Liver (tissue), 9 donors: ENCODE data around the gene CAPZB. TPM values are rescaled to one million over a fixed set of nuclear protein-coding genes. Genes with fewer than 3 reads are reported as not detected.

ENCODE experiments used
- DNase-seq: peaks from one replicate; pipeline ENCODE4 v3.0.0-alpha.2; 2017; ENCODE audit warnings: low spot score
- H3K27ac ChIP-seq, 2 donors: one replicate each; pipeline ENCODE4 v1.7.0; 2013; ENCODE audit warnings: inconsistent platforms in 2 of 2, low read length in 2 of 2, control low read depth in 1 of 2, low read depth in 1 of 2, mild to moderate bottlenecking in 1 of 2
- H3K27me3 ChIP-seq, 4 donors: one replicate each; pipeline versions ENCODE4 v1.6.1 to v1.7.0; 2013; ENCODE audit warnings: low read length in 3 of 4, inconsistent platforms in 1 of 4, mild to moderate bottlenecking in 1 of 4, moderate library complexity in 1 of 4; ENCODE audit not compliant: control insufficient read depth in 4 of 4, insufficient read depth in 4 of 4
- H3K36me3 ChIP-seq, 4 donors: one replicate each; pipeline versions ENCODE4 v1.6.1 to v1.7.0; 2013; ENCODE audit warnings: low read length in 3 of 4, mild to moderate bottlenecking in 3 of 4, low read depth in 1 of 4, moderate library complexity in 1 of 4; ENCODE audit not compliant: control insufficient read depth in 4 of 4, insufficient read depth in 3 of 4
- H3K4me1 ChIP-seq, 4 donors: one replicate each; pipeline versions ENCODE4 v1.6.1 to v1.7.0; 2013; ENCODE audit warnings: low read length in 3 of 4, mild to moderate bottlenecking in 3 of 4, moderate library complexity in 1 of 4; ENCODE audit not compliant: control insufficient read depth in 4 of 4, insufficient read depth in 4 of 4
- H3K4me3 ChIP-seq, 3 donors: one replicate each; pipeline versions ENCODE4 v1.6.1 to v1.7.0; 2013; ENCODE audit warnings: low read length in 3 of 3, control low read depth in 1 of 3, low read depth in 1 of 3, mild to moderate bottlenecking in 1 of 3
- H3K9ac ChIP-seq, 2 donors: one replicate each; pipeline ENCODE4 v1.7.0; 2013; ENCODE audit warnings: low read length in 2 of 2, mild to moderate bottlenecking in 2 of 2, moderate library complexity in 2 of 2, control low read depth in 1 of 2, low read depth in 1 of 2
- H3K9me3 ChIP-seq, 4 donors: one replicate each; pipeline versions ENCODE4 v1.6.1 to v1.7.0; 2013; ENCODE audit warnings: low read length in 3 of 4; ENCODE audit not compliant: control insufficient read depth in 4 of 4
- ATF3 ChIP-seq: IDR thresholded peaks from 2 replicates; pipeline ENCODE4 v1.6.1; 2016; ENCODE audit warnings: antibody characterized with exemption
- CTCF ChIP-seq: fragments of 150-350 bp; IDR thresholded peaks from 2 replicates; pipeline ENCODE4 v1.5.1; 2017; ENCODE audit warnings: improper control_type of control experiment, low read depth, low read length; ENCODE audit not compliant: missing input control
- EGR1 ChIP-seq, 2 donors: IDR thresholded peaks; 2 replicates each; pipeline ENCODE4 v1.6.1; 2016 to 2018; ENCODE audit warnings: antibody characterized with exemption in 2 of 2, low read depth in 2 of 2
- FOXA1 ChIP-seq: IDR thresholded peaks from 2 replicates; pipeline ENCODE4 v1.6.1; 2016; ENCODE audit warnings: antibody characterized with exemption
- FOXA2 ChIP-seq: IDR thresholded peaks from 2 replicates; pipeline ENCODE4 v1.6.1; 2016; ENCODE audit warnings: antibody characterized with exemption
- GABPA ChIP-seq, 2 donors: IDR thresholded peaks in 1 of 2; conservative IDR thresholded peaks in 1 of 2; 2 replicates each; pipeline ENCODE4 v1.6.1; 2016; ENCODE audit warnings: antibody characterized with exemption in 2 of 2, mild to moderate bottlenecking in 1 of 2, moderate library complexity in 1 of 2
- HNF4A ChIP-seq, 2 donors: conservative IDR thresholded peaks; 2 replicates each; pipeline ENCODE4 v1.6.1; 2016; ENCODE audit warnings: antibody characterized with exemption in 2 of 2, mild to moderate bottlenecking in 2 of 2
- HNF4G ChIP-seq: IDR thresholded peaks from 2 replicates; pipeline ENCODE4 v1.6.1; 2016; ENCODE audit warnings: antibody characterized with exemption
- JUND ChIP-seq, 2 donors: IDR thresholded peaks; 2 replicates each; pipeline ENCODE4 v1.6.1; 2016; ENCODE audit warnings: antibody characterized with exemption in 2 of 2
- MAX ChIP-seq: IDR thresholded peaks from 2 replicates; pipeline ENCODE4 v1.6.1; 2016; ENCODE audit warnings: antibody characterized with exemption
- NR2F2 ChIP-seq: IDR thresholded peaks from 2 replicates; pipeline ENCODE4 v1.6.1; 2016; ENCODE audit warnings: antibody characterized with exemption
- RAD21 ChIP-seq, 2 donors: IDR thresholded peaks; 2 replicates each; pipeline ENCODE4 v1.6.1; 2016; ENCODE audit warnings: antibody characterized with exemption in 2 of 2, mild to moderate bottlenecking in 2 of 2
- REST ChIP-seq: IDR thresholded peaks from 2 replicates; pipeline ENCODE4 v1.6.1; 2016; ENCODE audit warnings: antibody characterized with exemption, mild to moderate bottlenecking
- RXRA ChIP-seq, 2 donors: IDR thresholded peaks; 2 replicates each; pipeline ENCODE4 v1.6.1; 2017 to 2018; ENCODE audit warnings: antibody characterized with exemption in 2 of 2, mild to moderate bottlenecking in 1 of 2
- SP1 ChIP-seq: IDR thresholded peaks from 2 replicates; pipeline ENCODE4 v1.6.1; 2018; ENCODE audit warnings: antibody characterized with exemption, mild to moderate bottlenecking
- TAF1 ChIP-seq: conservative IDR thresholded peaks from 2 replicates; pipeline ENCODE4 v1.6.1; 2016; ENCODE audit warnings: antibody characterized with exemption, mild to moderate bottlenecking
- YY1 ChIP-seq: IDR thresholded peaks from 2 replicates; pipeline ENCODE4 v1.6.1; 2016; ENCODE audit warnings: antibody characterized with exemption, mild to moderate bottlenecking
- ZBTB33 ChIP-seq: IDR thresholded peaks from 2 replicates; pipeline ENCODE4 v1.6.1; 2016; ENCODE audit warnings: antibody characterized with exemption
- WGBS: extraction: QIAGEN DNeasy Blood & Tissue Kit; methylation state at CpG from one replicate; pipeline ENCODE4 v1.1.7; 2013; 5-methylcytosine and 5-hydroxymethylcytosine counted together
- polyA plus RNA-seq, 2 donors: library from polyadenylated mRNA; stranded (reverse) in 1 of 2; unstranded in 1 of 2; fragments of 200-250 nt in 1 of 2; fragments of >200 nt in 1 of 2; fragmentation: Nextera tagmentation in 1 of 2; extraction: Ambion mirVana in 1 of 2; gene quantifications; one replicate each; pipeline versions ENCODE4 v1.2.1 to v1.2.3, GENCODE V29; 2013 to 2015
- total RNA-seq, 2 donors: library from RNA; depleted of rRNA; stranded (reverse); fragments of >200 nt; gene quantifications; one replicate each; pipeline ENCODE4 v1.2.3, GENCODE V29; 2014
- donor health status: healthy.
- donor health status: healthy.
- donor health status: healthy.
- donor health status: healthy.
- donor health status: healthy.

CAPZB gene
- total and polyA plus RNA-seq, 4 donors = 38.3 to 98.9 (median 51.1) TPM

- Histone ChIP-seq H3K4me1 (peaks cover 0 to 3% (median 0%) of the 10 kb centered on the region in 4 donors), H3K27ac (no peak overlapping the region), H3K27me3 (no peaks in the 10 kb centered on the region), H3K9me3 (no peaks in the 10 kb centered on the region), H3K9ac (no peak overlapping the region), H3K4me3 (no peak overlapping the region), H3K36me3 (peaks cover 5 to 41% (median 17%) of the 10 kb centered on the region in 4 donors)
- TF ChIP-seq TAF1 = no peak
- TF ChIP-seq RXRA (IDR thresholded peaks at IDR 0.05) = no peak
- TF ChIP-seq FOXA1 = no peak
- no peak for TF ChIP-seq MAX
- no peak for TF ChIP-seq HNF4G
- TF ChIP-seq SP1 = no peak
- TF ChIP-seq CTCF = no peak
- TF ChIP-seq NR2F2 = no peak
- TF ChIP-seq RAD21 (IDR thresholded peaks at IDR 0.05) = no peak
- TF ChIP-seq EGR1 (IDR thresholded peaks at IDR 0.05; ENCODE audit: low read depth in 2 of 2) = no peak
- no peak for TF ChIP-seq FOXA2
- TF ChIP-seq YY1 = no peak
- no peak for TF ChIP-seq GABPA (IDR thresholded peaks at IDR 0.05 in 1 of 2, conservative IDR thresholded peaks at IDR 0.05 in 1 of 2)
- TF ChIP-seq REST = no peak
- TF ChIP-seq ZBTB33 = no peak
- TF ChIP-seq HNF4A (conservative IDR thresholded peaks at IDR 0.05) = no peak
- no peak for TF ChIP-seq JUND (IDR thresholded peaks at IDR 0.05)
- TF ChIP-seq ATF3 = no peak
- WGBS = 97% methylated on average over 17 of the region's 17 CpGs
- DNase-seq = no peak
Observed at GRCh38 chr1:19349999-19350398, 135.3 kb downstream of the CAPZB start.
